Measurements from ENCODE around the gene MORN3.

GRCh38 chr12:121608301-121608700, 61.2 kb downstream of the MORN3 start:
- TF ChIP-seq CTCF (IDR thresholded peaks at IDR 0.05) (no peak), EZH2 (IDR thresholded peaks at IDR 0.05; ENCODE audit: borderline replicate concordance, insufficient read depth, low read depth, low read length, poor library complexity, severe bottlenecking) (no peak)

All from B cell (primary cell).